Renal cortex interstitium (tissue), 11 donors: ENCODE results near the gene ZNF296. TPM values are rescaled to one million over a fixed set of nuclear protein-coding genes. Genes with fewer than 3 reads are reported as not detected.

Experiments
- DNase-seq, 11 donors: peaks; one replicate each; pipeline ENCODE4 v3.0.0-alpha.2; 2013; ENCODE audit warnings: low read depth in 9 of 11, low spot score in 4 of 11; ENCODE audit errors: extremely low read depth in 1 of 11
- polyA plus RNA-seq, 3 donors: library from polyadenylated mRNA; unstranded; fragments of 120-200 nt; gene quantifications; one replicate each; pipeline ENCODE4 v1.2.1, GENCODE V29; 2013; ENCODE audit not compliant: insufficient read length in 3 of 3

Gene ZNF296
- polyA plus RNA-seq, 3 donors, result 0.76 to 2.6 (median 1.4) TPM

GRCh38 chr19:45070861-45071544 lies 5.3 kb downstream of the ZNF296 start:
- no peak for DNase-seq

- no peak for DNase-seq
These were observed 6.1 kb downstream of the ZNF296 start for GRCh38 chr19:45070214-45070613.

GRCh38 chr19:45069056-45069455 lies 7.2 kb downstream of the ZNF296 start:
- DNase-seq, result no peak

GRCh38 chr19:45068041-45068440 lies 8.2 kb downstream of the ZNF296 start:
- no peak for DNase-seq

- DNase-seq, result no peak
These were observed 9.2 kb downstream of the ZNF296 start for GRCh38 chr19:45066921-45067661.

DNA sequence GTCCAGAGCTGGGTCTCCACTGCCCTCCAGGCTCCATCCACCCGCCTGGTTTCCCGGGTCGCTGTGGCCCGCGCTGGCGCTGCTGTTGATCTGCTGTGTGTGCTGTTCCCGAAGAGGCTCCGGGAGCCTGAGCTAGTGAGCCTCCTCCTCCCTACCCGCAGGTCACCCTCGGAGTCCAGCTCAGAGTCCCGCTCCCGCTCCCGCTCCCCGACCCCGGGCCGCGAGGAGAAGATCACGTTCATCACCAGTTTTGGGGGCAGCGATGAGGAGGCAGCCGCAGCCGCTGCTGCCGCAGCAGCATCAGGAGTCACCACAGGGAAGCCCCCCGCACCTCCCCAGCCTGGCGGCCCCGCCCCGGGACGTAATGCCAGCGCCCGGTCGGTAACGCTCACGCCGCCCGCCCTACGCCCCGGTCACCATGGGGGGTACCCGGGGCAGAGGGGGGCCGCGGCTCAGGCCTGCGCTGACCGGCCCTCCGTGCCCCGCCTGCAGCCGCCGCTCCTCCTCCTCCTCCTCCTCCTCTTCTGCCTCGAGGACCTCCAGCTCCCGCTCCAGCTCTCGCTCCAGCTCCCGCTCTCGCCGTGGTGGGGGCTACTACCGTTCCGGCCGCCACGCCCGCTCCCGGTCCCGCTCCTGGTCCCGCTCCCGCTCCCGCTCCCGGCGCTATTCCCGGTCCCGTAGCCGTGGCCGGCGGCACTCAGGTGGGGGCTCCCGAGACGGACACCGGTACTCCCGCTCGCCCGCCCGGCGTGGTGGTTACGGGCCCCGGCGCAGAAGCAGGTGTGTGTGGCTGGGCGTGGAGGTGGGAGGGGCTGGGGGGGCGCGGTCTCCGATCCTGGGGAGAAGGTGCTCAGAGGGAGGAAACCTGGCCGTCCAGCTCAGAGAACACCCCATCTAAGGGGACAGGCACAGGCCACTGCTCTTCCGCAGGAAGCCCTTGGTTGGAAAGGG lies 12.2 kb downstream of the ZNF296 start:
- no peak for DNase-seq

GRCh38 chr19:45061965-45062364 lies 14.3 kb downstream of the ZNF296 start:
- DNase-seq, result no peak

DNA sequence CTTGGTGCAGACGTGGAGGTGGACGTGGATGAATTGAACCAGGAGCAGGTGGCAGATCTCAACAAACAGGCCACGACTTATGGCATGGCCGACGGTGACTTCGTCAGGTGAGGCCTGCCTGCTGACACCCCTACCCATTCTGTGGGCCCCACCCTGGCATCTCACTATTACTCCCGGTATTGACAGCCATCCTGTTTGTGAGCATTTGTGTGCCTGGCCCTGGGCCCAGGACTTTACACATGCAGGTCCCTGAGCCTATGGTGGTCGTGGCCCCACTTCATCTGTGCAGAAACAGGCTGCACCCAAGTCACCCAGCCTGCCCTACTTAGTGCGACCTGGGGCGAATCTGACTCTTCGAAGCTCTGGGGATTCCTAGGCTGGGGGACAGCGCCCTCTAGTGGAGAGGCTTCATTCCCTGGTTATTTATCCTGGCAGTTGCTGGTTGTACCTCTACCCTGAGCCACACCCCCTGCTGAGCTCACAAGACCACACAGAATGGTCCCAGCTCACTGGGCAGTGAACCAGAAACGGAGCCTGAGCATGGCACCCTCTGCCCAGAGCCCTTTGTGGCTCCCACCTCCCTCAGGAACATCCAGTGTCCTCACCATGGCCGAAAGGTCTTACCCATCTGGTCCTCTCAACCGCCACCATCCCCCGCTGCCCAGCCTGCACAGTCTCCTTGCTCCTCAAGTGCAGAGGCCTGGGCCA lies 16.9 kb downstream of the ZNF296 start:
- DNase-seq, result peak in 5 of 11 donors; percentile 24 to 63 (median 44)

DNA sequence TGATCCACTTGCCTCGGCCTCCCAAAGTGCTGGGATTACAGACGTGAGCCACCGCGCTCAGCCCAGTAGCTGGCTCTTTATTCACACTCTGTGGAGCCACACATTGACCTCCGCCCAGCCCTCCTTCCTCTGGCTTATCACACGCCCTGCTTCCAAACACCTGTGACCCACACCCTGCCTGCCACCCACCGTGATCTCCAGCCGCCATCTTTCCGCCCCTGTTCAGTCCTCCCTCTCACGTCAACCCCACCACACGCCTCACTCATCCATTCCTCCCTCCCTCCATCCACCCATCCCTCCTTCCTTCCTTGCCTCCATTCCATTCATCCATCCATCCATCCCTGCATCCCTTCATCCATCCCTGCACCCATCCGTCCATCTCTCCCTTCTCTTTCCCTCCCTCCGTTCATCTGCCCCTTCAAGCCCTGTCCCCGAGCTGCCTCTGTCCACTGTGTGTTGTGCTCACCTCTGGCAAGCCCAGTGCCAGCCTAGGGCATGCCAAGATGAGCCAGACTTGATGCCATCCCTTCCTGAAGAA lies 17.6 kb downstream of the ZNF296 start:
- DNase-seq, result no peak

DNA sequence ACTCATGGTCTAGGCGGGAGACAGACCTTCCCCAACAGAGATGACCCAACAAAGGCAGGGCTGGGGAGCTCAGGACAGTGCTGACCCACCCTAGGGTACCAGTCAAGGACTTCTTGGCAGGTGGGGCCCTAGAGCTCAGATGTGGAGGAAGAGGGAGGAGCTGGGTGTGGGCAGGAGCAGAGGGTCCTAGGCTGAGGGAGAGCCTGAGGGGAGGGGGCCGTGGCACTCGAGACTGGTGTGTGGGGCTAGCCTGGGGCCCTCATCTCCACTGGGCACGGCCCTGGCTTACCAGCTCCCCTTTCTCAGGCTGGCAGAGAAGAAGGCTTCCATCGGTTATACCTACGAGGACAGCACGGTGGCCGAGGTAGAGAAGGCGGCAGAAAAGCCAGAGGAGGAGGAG lies 18.8 kb downstream of the ZNF296 start:
- DNase-seq, result no peak

DNA sequence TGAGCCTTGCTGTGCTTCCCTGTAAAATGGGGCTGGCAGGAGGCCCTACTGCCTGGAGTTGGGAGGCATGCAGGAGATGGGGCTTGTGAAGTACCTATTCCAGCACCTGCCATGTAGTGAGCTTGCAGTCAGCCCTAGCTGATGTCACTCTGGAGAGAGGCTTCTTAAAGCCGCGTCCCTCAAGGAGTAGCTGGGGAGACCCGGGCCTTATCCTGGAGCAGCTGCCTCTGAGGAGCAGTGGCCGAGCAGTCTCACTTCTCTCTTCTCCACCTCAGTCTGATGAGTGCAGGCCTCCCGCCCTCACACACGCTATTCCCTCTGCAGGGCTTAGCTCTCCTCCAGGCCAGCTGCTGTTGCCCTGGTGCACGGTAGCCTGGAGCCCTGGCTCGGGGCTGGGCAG lies 19.4 kb downstream of the ZNF296 start:
- no peak for DNase-seq

DNA sequence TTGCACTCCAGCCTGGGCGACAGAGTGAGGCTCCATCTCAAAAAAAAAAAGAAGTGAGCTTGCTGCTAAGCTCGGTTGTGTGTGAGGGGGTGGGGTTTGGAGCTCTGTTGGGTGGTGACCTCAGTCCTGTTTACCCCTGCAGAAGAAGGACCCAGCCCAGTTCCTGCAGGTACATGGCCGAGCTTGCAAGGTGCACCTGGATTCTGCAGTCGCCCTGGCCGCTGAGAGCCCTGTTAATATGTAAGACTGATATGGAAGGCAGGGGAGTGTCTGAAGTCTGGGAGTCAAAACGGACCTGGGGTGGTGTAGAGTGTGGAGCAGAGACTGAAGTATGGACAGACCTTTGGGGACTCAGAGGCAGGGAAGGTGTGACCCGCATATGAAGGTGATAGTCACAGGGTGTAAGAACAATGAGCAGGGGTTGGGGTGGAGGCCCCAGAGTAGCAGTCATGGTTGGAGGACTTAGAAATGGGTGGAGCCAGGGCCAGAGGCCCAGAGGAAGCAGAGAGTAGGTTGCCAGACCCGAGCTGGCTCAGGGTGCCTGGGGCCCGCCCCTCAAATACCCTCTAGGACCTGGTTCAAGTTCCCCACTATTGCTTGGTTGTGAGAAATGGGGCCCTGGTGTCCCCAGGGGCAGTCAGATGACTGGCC lies 24.2 kb downstream of the ZNF296 start:
- DNase-seq, result no peak

- no peak for DNase-seq
These were observed 26.2 kb downstream of the ZNF296 start for GRCh38 chr19:45050036-45050435.

DNA sequence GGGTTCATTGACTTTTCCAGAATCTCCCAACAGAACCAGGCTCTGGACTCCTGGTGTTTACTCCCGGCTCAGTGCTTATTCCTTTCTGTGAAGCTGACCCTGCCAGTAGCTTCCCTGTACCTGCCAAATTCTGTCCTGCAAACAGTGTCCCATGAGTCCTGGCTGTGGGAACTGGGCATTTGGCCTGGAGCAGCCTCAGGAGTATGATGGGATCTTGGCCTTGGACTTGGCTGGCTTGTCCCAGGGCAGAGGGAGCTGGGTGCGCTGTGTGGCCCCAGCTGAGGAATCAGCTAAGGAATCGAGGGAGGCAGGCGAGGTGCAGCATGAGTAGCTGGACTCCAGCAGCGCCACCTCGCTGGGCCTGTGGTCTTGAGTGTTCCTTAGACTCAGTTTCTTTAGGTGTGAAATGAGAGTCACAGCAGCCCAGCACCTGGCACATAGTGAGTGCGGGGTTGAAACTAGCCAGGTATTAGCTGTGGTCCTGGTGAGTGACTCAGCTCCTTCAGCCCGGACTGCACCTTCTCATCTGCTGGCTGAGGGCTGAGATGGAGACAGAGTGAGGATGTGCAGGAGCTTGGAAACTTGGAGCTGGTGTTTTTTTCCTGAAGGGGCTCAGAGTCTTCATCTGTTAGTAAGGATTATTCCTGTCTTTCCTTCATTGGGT lies 27.1 kb downstream of the ZNF296 start:
- DNase-seq, result no peak

DNA sequence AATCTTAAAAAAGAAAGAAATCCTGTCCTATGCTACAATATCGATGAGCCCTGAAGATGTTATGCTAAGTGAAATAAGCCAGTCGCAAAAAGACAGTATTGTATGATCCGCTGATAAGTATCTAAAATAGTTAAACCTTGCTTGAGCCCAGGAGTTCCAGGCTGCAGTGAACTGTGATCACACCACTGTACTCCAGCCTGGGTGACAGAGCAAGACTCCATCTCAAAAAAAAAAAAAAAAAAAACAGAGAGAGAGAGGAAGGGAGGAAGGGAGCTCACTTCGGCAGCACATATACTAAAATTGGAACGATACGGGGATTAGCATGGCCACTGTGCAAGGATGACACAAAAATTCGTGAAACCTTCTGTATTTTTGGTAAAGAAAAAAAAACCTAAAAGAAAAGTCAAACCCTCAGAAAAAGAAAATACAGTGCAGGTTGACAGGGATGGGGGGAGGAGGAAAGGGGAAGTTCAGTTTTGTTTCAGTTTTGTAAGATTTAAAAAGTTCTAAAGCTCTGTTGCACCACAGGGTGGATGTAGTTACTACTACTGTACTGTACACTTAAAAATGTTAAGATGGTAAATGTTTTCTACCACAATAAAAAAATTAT lies 29.0 kb downstream of the ZNF296 start:
- DNase-seq, result no peak

DNA sequence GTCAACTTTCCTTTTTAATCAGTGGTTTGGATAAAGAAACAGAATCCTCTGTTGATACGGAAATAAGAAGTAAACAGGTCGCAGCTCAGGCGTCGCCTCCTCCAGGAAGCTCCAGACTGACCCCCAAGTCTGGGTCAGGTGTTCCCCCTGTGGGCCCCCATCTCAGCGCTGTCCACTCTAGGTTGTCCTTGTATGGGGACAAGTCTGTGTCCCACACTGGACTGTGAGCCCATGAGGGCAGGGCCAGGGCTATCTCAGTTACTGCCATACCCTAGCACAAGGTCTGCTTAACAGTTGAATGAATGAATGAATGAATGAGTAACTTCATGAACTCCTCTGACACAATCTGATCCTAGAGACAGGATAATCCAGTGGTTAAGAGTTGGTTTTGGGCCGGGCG lies 29.9 kb downstream of the ZNF296 start:
- DNase-seq, result no peak

DNA sequence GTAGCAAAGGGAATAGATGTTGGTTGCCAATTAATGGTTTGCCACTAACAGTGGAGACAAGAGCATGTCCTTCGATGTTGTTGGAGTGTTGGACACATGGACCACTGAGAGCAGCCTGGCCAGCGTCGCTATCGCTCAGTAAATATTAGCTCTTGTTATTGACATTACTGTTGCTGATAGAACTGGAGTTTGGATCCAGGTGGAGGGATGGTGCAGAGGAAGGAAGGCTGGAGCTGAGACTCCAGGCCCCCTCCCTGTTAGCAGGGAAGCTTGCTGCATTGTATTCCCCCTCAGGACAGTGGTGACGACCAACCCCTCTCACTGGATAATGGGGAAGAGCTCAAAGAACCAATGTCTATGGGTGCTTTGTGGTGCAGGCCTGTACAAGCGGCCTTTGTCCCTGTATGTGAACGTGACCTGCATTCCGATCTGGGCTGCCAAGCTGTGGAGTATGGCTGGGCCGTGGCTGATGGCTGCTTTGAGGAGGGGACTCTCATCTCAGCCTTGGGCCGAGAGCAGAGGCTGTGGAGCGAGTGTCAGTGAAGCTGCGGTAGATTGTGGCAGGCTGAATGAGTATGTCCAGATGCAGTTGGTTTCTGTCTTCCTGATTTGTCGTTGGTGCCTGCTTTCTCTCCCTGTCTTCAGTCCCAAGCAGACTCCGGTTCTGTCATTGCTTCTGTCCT lies 30.5 kb downstream of the ZNF296 start:
- DNase-seq, result no peak
